ENCODE results near the gene OR3A2. TPM values are rescaled to one million over a fixed set of nuclear protein-coding genes. Genes with fewer than 3 reads are reported as not detected.
"Not testable (repeated sequence)": the region's sequence is repeated elsewhere in the genome, so short reads cannot be mapped to it uniquely, and the experiment has no call there.

OR3A2 gene
- polyA plus RNA-seq, 2 donors, result not detected

DNA sequence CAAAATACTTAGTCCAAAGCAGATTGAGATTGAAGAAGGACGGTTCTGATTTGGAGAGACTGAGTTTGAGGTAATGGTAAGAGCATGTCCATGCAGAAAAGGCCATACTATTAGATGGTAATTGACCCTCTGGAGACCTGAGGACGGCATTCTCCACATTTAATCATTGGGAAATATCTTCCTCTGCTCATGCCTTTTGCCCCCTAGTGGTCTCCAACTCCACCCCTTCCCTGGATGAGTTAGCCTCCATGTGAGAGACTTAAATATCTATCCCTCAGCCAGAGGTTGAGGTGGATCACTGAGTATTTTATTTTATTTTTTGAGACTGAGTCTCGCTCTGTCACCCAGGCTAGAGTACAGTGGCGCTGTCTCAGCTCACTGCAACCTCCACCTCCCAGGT is 77.5 kb downstream of the OR3A2 start:
- H3K9me3 ChIP-seq (ENCODE audit: control insufficient read depth in 2 of 2, insufficient read depth in 1 of 2, low read depth in 1 of 2, low read length in 1 of 2), result no peaks in the 10 kb centered on the region
- 71 to 73% methylated on average over 4 of the region's 4 CpGs for WGBS, 2 donors
- H3K27me3 ChIP-seq (ENCODE audit: control insufficient read depth in 1 of 2, insufficient read depth in 2 of 2, low read length in 2 of 2), result no peaks in the 10 kb centered on the region
- H3K4me3 ChIP-seq (ENCODE audit: low read depth in 1 of 2, low read length in 2 of 2), result no peak overlapping the region
- no peaks in the 10 kb centered on the region for H3K4me1 ChIP-seq (ENCODE audit: control insufficient read depth in 2 of 2, insufficient read depth in 2 of 2, low read length in 1 of 2)
- H3K27ac ChIP-seq (ENCODE audit: low read depth in 2 of 2, low read length in 1 of 2), result no peak overlapping the region
- no peaks in the 10 kb centered on the region for H3K36me3 ChIP-seq (ENCODE audit: control insufficient read depth in 2 of 2, insufficient read depth in 2 of 2, low read length in 1 of 2)

- H3K27me3 ChIP-seq (ENCODE audit: control insufficient read depth in 1 of 2, insufficient read depth in 2 of 2, low read length in 2 of 2), result peaks cover 0 to 2% of the 10 kb centered on the region in 2 donors
- peaks cover 0 to 3% of the 10 kb centered on the region in 2 donors for H3K9me3 ChIP-seq (ENCODE audit: control insufficient read depth in 2 of 2, insufficient read depth in 1 of 2, low read depth in 1 of 2, low read length in 1 of 2)
- H3K36me3 ChIP-seq (ENCODE audit: control insufficient read depth in 2 of 2, insufficient read depth in 2 of 2, low read length in 1 of 2), result no peaks in the 10 kb centered on the region
- H3K27ac ChIP-seq (ENCODE audit: low read depth in 2 of 2, low read length in 1 of 2), result no peak within 1 kb of the TSS
- no peak within 1 kb of the TSS for H3K4me3 ChIP-seq (ENCODE audit: low read depth in 1 of 2, low read length in 2 of 2)
- H3K4me1 ChIP-seq (ENCODE audit: control insufficient read depth in 2 of 2, insufficient read depth in 2 of 2, low read length in 1 of 2), result no peaks in the 10 kb centered on the region
- WGBS, 2 donors, result 81% methylated on average over 6 of the region's 6 CpGs
Measured at GRCh38 chr17:3298260-3298659, 87.8 kb downstream of the OR3A2 start, which contains the start of gene OR3A1. OR3A1 (minus strand) TSS chr17:3298360; CDS start chr17:3292582, 5,778 bp downstream.

DNA sequence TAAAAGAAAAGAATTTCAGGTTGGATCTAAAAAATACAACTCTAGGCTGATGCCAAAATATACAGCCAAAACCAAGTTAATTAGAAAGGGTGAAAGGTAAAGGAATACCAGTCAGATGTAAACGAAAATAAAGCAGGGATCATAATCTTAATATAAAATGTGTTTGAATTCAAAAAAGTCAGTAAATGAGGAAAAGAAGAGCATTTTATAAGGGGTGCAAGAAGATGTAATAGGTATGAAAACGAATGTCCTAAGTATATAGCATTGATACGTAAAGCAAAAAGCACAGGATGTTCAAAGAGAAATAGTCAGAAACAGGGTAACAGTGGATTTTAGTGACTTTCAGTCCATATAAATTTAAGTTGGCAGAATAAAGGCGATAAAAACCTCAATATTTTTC is 90.5 kb downstream of the OR3A2 start:
- H3K4me1 ChIP-seq (ENCODE audit: control insufficient read depth in 2 of 2, insufficient read depth in 2 of 2, low read length in 1 of 2), result no peaks in the 10 kb centered on the region
- peaks cover 0 to 5% of the 10 kb centered on the region in 2 donors for H3K9me3 ChIP-seq (ENCODE audit: control insufficient read depth in 2 of 2, insufficient read depth in 1 of 2, low read depth in 1 of 2, low read length in 1 of 2)
- H3K36me3 ChIP-seq (ENCODE audit: control insufficient read depth in 2 of 2, insufficient read depth in 2 of 2, low read length in 1 of 2), result no peaks in the 10 kb centered on the region
- 65 to 69% methylated on average over 4 of the region's 4 CpGs for WGBS, 2 donors
- peaks cover 2 to 5% of the 10 kb centered on the region in 2 donors for H3K27me3 ChIP-seq (ENCODE audit: control insufficient read depth in 1 of 2, insufficient read depth in 2 of 2, low read length in 2 of 2)
- H3K27ac ChIP-seq (ENCODE audit: low read depth in 2 of 2, low read length in 1 of 2), result no peak overlapping the region
- no peak overlapping the region for H3K4me3 ChIP-seq (ENCODE audit: low read depth in 1 of 2, low read length in 2 of 2)

- not testable (repeated sequence) for H3K36me3 ChIP-seq (ENCODE audit: control insufficient read depth in 2 of 2, insufficient read depth in 2 of 2, low read length in 1 of 2); H3K9me3 ChIP-seq (ENCODE audit: control insufficient read depth in 2 of 2, insufficient read depth in 1 of 2, low read depth in 1 of 2, low read length in 1 of 2); H3K4me3 ChIP-seq (ENCODE audit: low read depth in 1 of 2, low read length in 2 of 2); H3K27ac ChIP-seq (ENCODE audit: low read depth in 2 of 2, low read length in 1 of 2); H3K27me3 ChIP-seq (ENCODE audit: control insufficient read depth in 1 of 2, insufficient read depth in 2 of 2, low read length in 2 of 2); H3K4me1 ChIP-seq (ENCODE audit: control insufficient read depth in 2 of 2, insufficient read depth in 2 of 2, low read length in 1 of 2)
- 85 to 89% methylated on average over 1 of the region's 1 CpG for WGBS, 2 donors
Measured at GRCh38 chr17:3293548-3293947, 92.6 kb downstream of the OR3A2 start.

- H3K27me3 ChIP-seq (ENCODE audit: control insufficient read depth in 1 of 2, insufficient read depth in 2 of 2, low read length in 2 of 2), result no peaks in the 10 kb centered on the region
- H3K36me3 ChIP-seq (ENCODE audit: control insufficient read depth in 2 of 2, insufficient read depth in 2 of 2, low read length in 1 of 2), result no peaks in the 10 kb centered on the region
- H3K4me1 ChIP-seq (ENCODE audit: control insufficient read depth in 2 of 2, insufficient read depth in 2 of 2, low read length in 1 of 2), result no peaks in the 10 kb centered on the region
- H3K9me3 ChIP-seq (ENCODE audit: control insufficient read depth in 2 of 2, insufficient read depth in 1 of 2, low read depth in 1 of 2, low read length in 1 of 2), result no peaks in the 10 kb centered on the region
- no peak overlapping the region for H3K27ac ChIP-seq (ENCODE audit: low read depth in 2 of 2, low read length in 1 of 2)
- 89 to 90% methylated on average over 1 of the region's 1 CpG for WGBS, 2 donors
- H3K4me3 ChIP-seq (ENCODE audit: low read depth in 1 of 2, low read length in 2 of 2), result no peak overlapping the region
Measured at GRCh38 chr17:3282901-3283300, 103.2 kb downstream of the OR3A2 start.

DNA sequence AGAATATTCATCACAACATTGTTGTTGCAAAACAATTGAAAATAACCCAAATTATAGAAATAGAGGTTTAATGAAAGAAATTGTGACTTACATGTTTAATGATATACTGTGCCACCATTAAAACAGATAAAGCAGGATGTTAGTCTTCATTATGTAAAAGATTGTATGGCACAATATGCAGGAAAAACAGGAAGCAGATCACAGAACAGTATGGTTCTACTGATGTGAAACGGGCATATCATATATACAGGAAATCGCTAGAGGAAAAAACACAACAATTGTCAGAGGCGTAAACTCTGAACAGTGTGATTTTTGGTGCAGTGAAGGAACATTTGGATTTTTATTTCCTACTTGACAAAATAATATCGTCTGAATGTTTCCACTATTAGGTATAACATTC is 110.0 kb downstream of the OR3A2 start:
- H3K27ac ChIP-seq (ENCODE audit: low read depth in 2 of 2, low read length in 1 of 2), result no peak overlapping the region
- no peaks in the 10 kb centered on the region for H3K36me3 ChIP-seq (ENCODE audit: control insufficient read depth in 2 of 2, insufficient read depth in 2 of 2, low read length in 1 of 2)
- H3K4me1 ChIP-seq (ENCODE audit: control insufficient read depth in 2 of 2, insufficient read depth in 2 of 2, low read length in 1 of 2), result no peaks in the 10 kb centered on the region
- H3K27me3 ChIP-seq (ENCODE audit: control insufficient read depth in 1 of 2, insufficient read depth in 2 of 2, low read length in 2 of 2), result no peaks in the 10 kb centered on the region
- no peak overlapping the region for H3K4me3 ChIP-seq (ENCODE audit: low read depth in 1 of 2, low read length in 2 of 2)
- 72 to 77% methylated on average over 4 of the region's 4 CpGs for WGBS, 2 donors
- H3K9me3 ChIP-seq (ENCODE audit: control insufficient read depth in 2 of 2, insufficient read depth in 1 of 2, low read depth in 1 of 2, low read length in 1 of 2), result peaks cover 0 to 1% of the 10 kb centered on the region in 2 donors

DNA sequence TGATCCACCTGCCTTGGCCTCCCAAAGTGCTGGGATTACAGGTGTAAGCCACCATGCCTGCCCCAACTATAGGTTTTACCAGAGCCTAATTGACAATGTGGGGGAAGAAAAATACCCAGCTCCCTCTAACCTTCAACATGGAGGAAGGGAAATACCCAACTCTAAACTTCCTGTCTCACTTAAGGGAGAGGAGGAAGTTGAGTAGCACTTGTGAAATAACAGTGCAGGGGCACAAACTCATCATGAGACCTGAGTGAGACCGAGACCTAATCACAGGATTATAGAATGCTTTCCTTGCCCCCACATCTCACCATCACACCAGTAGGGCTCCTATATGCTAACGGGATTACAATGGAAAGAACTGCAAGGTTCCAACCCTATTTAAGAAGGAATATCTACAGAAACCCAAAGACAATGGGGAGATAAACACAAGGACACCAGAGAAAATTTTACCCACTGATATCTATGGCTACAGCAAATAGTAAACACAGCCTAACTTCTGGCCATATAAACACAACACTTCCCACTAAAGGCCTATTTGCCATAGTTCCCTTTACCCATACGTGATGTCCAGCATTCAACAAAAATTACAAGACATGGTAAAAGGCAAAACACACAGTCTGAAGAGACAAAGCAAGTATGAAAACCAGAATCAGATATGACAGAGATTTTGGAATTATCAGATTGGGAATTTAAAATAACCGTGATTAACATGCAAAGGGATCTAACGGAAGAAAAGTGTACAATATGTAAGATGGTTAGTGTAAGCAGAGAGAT is 114.8 kb downstream of the OR3A2 start:
- H3K9me3 ChIP-seq (ENCODE audit: control insufficient read depth in 2 of 2, insufficient read depth in 1 of 2, low read depth in 1 of 2, low read length in 1 of 2), result peaks cover 0 to 2% of the 10 kb centered on the region in 2 donors
- H3K27me3 ChIP-seq (ENCODE audit: control insufficient read depth in 1 of 2, insufficient read depth in 2 of 2, low read length in 2 of 2), result no peaks in the 10 kb centered on the region
- H3K4me3 ChIP-seq (ENCODE audit: low read depth in 1 of 2, low read length in 2 of 2), result no peak overlapping the region
- H3K36me3 ChIP-seq (ENCODE audit: control insufficient read depth in 2 of 2, insufficient read depth in 2 of 2, low read length in 1 of 2), result no peaks in the 10 kb centered on the region
- no peak overlapping the region for H3K27ac ChIP-seq (ENCODE audit: low read depth in 2 of 2, low read length in 1 of 2)
- H3K4me1 ChIP-seq (ENCODE audit: control insufficient read depth in 2 of 2, insufficient read depth in 2 of 2, low read length in 1 of 2), result no peaks in the 10 kb centered on the region
- WGBS, 2 donors, result 84 to 88% methylated on average over 5 of the region's 5 CpGs

DNA sequence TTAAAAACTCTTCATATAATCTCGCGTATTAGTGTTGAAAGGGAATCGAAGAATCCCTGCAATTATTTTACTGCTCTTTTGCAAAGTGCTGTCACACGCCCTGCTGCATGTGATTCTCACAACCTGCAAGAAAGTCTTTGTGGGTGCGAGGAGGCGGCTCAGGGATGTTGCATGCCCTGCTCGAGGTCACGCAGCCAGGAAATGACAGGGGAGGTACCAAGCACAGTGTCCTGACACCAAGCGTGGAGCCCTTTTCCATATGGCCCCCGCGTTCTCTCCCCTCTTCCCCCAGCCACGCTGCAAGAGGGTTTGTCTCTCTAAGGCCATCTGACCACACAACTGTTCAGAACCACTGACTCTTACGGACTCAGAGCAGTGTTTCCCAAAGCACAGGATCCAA is 125.5 kb downstream of the OR3A2 start:
- Histone ChIP-seq H3K4me1 (ENCODE audit: control insufficient read depth in 2 of 2, insufficient read depth in 2 of 2, low read length in 1 of 2) (no peaks in the 10 kb centered on the region), H3K27ac (ENCODE audit: low read depth in 2 of 2, low read length in 1 of 2) (no peak overlapping the region), H3K9me3 (ENCODE audit: control insufficient read depth in 2 of 2, insufficient read depth in 1 of 2, low read depth in 1 of 2, low read length in 1 of 2) (no peaks in the 10 kb centered on the region), H3K27me3 (ENCODE audit: control insufficient read depth in 1 of 2, insufficient read depth in 2 of 2, low read length in 2 of 2) (no peaks in the 10 kb centered on the region), H3K36me3 (ENCODE audit: control insufficient read depth in 2 of 2, insufficient read depth in 2 of 2, low read length in 1 of 2) (no peaks in the 10 kb centered on the region), H3K4me3 (ENCODE audit: low read depth in 1 of 2, low read length in 2 of 2) (no peak overlapping the region)
- 78% methylated on average over 13 of the region's 13 CpGs for whole genome bisulfite sequencing, 2 donors

DNA sequence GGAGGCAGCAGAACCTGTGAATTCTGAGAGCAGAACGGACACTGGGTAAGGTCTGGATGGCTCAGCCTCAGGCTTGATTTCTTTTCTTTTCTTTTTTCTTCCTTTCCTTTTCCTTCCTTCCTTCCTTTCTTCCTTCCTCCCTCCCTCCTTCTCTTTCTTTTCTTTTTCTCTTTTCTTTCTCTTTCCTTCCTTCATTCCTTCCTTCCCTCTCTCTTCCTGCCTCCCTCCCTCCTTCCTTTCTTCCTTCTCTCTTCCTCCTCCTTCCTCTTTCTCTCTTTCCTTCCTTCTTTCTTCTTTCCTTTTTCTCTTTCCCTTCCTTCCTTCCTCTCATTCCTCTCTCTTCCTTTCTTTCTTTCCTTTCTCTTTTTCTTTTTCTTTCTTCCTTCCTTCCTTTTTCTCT is 125.9 kb downstream of the OR3A2 start:
- H3K27me3 ChIP-seq (ENCODE audit: control insufficient read depth in 1 of 2, insufficient read depth in 2 of 2, low read length in 2 of 2), result no peaks in the 10 kb centered on the region
- no peak overlapping the region for H3K4me3 ChIP-seq (ENCODE audit: low read depth in 1 of 2, low read length in 2 of 2)
- 71 to 100% methylated on average over 1 of the region's 1 CpG for WGBS, 2 donors

GRCh38 chr17:3256575-3256974 is 129.5 kb downstream of the OR3A2 start:
- Histone ChIP-seq H3K27ac (ENCODE audit: low read depth in 2 of 2, low read length in 1 of 2) (no peak overlapping the region), H3K4me1 (ENCODE audit: control insufficient read depth in 2 of 2, insufficient read depth in 2 of 2, low read length in 1 of 2) (no peaks in the 10 kb centered on the region), H3K27me3 (ENCODE audit: control insufficient read depth in 1 of 2, insufficient read depth in 2 of 2, low read length in 2 of 2) (no peaks in the 10 kb centered on the region), H3K9me3 (ENCODE audit: control insufficient read depth in 2 of 2, insufficient read depth in 1 of 2, low read depth in 1 of 2, low read length in 1 of 2) (no peaks in the 10 kb centered on the region), H3K4me3 (ENCODE audit: low read depth in 1 of 2, low read length in 2 of 2) (no peak overlapping the region), H3K36me3 (ENCODE audit: control insufficient read depth in 2 of 2, insufficient read depth in 2 of 2, low read length in 1 of 2) (no peaks in the 10 kb centered on the region)
- 86 to 91% methylated on average over 8 of the region's 8 CpGs for WGBS, 2 donors

More for the DNA sequence above, 125.9 kb downstream of the OR3A2 start:
- H3K36me3 ChIP-seq (ENCODE audit: control insufficient read depth in 2 of 2, insufficient read depth in 2 of 2, low read length in 1 of 2), result no peaks in the 10 kb centered on the region
- no peaks in the 10 kb centered on the region for H3K4me1 ChIP-seq (ENCODE audit: control insufficient read depth in 2 of 2, insufficient read depth in 2 of 2, low read length in 1 of 2)
- no peak overlapping the region for H3K27ac ChIP-seq (ENCODE audit: low read depth in 2 of 2, low read length in 1 of 2)
- H3K9me3 ChIP-seq (ENCODE audit: control insufficient read depth in 2 of 2, insufficient read depth in 1 of 2, low read depth in 1 of 2, low read length in 1 of 2), result no peaks in the 10 kb centered on the region

Measured in esophagus (tissue), 2 donors.